Measurements from ENCODE around the gene ORC3. TPM values are rescaled to one million over a fixed set of nuclear protein-coding genes. Genes with fewer than 3 reads are reported as not detected.

Gene ORC3
- total RNA-seq, 4 donors from 2014 or later: 11.2 to 24.8 (median 16.9) TPM

GRCh38 chr6:87697581-87698546 lies 107.9 kb downstream of the ORC3 start:
- Histone ChIP-seq H3K4me3 (peak overlapping the region; percentile 12 to 89 (median 48)), H3K27me3 (no peaks in the 10 kb centered on the region), H3K9me3 (no peaks in the 10 kb centered on the region), H3K4me1 (peaks cover 0 to 33% (median 5%) of the 10 kb centered on the region in 4 donors), H3K36me3 (no peaks in the 10 kb centered on the region), H3K27ac (peak overlapping the region in 2 of 4 donors; percentile 14 to 65)
- TF ChIP-seq POLR2A (IDR thresholded peaks at IDR 0.05): no peak
- no peak for TF ChIP-seq CTCF (IDR thresholded peaks at IDR 0.05)
- DNase-seq: no peak

- Histone ChIP-seq H3K4me1 (peaks cover 0 to 28% (median 5%) of the 10 kb centered on the region in 4 donors), H3K27ac (peak overlapping the region in 3 of 4 donors; percentile 14 to 65 (median 29)), H3K36me3 (no peaks in the 10 kb centered on the region), H3K4me3 (peak overlapping the region; percentile 12 to 89 (median 48)), H3K27me3 (no peaks in the 10 kb centered on the region), H3K9me3 (no peaks in the 10 kb centered on the region)
- TF ChIP-seq CTCF (IDR thresholded peaks at IDR 0.05) (no peak), POLR2A (IDR thresholded peaks at IDR 0.05) (no peak)
- DNase-seq: no peak
Observed at GRCh38 chr6:87698547-87699006, 108.6 kb downstream of the ORC3 start.

- TF ChIP-seq CTCF (IDR thresholded peaks at IDR 0.05) (no peak), POLR2A (IDR thresholded peaks at IDR 0.05) (no peak)
- H3K4me3 ChIP-seq: peak overlapping the region in 3 of 4 donors; percentile 71 to 94 (median 89)
Observed at GRCh38 chr6:87699576-87699975, 109.6 kb downstream of the ORC3 start.

GRCh38 chr6:87700397-87701343 lies 110.7 kb downstream of the ORC3 start:
- DNase-seq: peak; percentile 36 to 65 (median 47)
- TF ChIP-seq POLR2A (IDR thresholded peaks at IDR 0.05) (no peak), CTCF (IDR thresholded peaks at IDR 0.05) (no peak)
- peak overlapping the region; percentile 71 to 99 (median 92) for H3K4me3 ChIP-seq
- peaks cover 0 to 19% (median 5%) of the 10 kb centered on the region in 4 donors for H3K4me1 ChIP-seq
- H3K9me3 ChIP-seq: no peaks in the 10 kb centered on the region
- no peaks in the 10 kb centered on the region for H3K36me3 ChIP-seq
- peak overlapping the region; percentile 96 to 99 (median 98) for H3K27ac ChIP-seq
- H3K27me3 ChIP-seq: no peaks in the 10 kb centered on the region

More at GRCh38 chr6:87699576-87699975, 109.6 kb downstream of the ORC3 start:
- no peaks in the 10 kb centered on the region for H3K27me3 ChIP-seq
- H3K36me3 ChIP-seq: no peaks in the 10 kb centered on the region
- DNase-seq: no peak
- no peaks in the 10 kb centered on the region for H3K9me3 ChIP-seq
- peaks cover 0 to 19% (median 5%) of the 10 kb centered on the region in 4 donors for H3K4me1 ChIP-seq
- H3K27ac ChIP-seq: peak overlapping the region in 3 of 4 donors; percentile 29 to 98 (median 98)

GRCh38 chr6:87701344-87701675 lies 111.4 kb downstream of the ORC3 start:
- peak in 2 of 3 donors; percentile 38 to 58 for DNase-seq
- peak overlapping the region; percentile 96 to 99 (median 98) for H3K27ac ChIP-seq
- peaks cover 0 to 13% (median 5%) of the 10 kb centered on the region in 4 donors for H3K4me1 ChIP-seq
- no peak for TF ChIP-seq POLR2A (IDR thresholded peaks at IDR 0.05)
- TF ChIP-seq CTCF (IDR thresholded peaks at IDR 0.05): no peak
- peak overlapping the region; percentile 71 to 99 (median 92) for H3K4me3 ChIP-seq
- H3K27me3 ChIP-seq: no peaks in the 10 kb centered on the region
- H3K36me3 ChIP-seq: no peaks in the 10 kb centered on the region
- H3K9me3 ChIP-seq: no peaks in the 10 kb centered on the region

Measured in Peyer's patch (tissue), 4 donors.